ENCODE measurements around the gene C20orf144.

The C20orf144 gene

GRCh38 chr20:33676121-33676520 is 14.0 kb downstream of the C20orf144 start:
- DNase-seq (ENCODE audit: low read depth in 1 of 2, low spot score in 1 of 2), result no peak

GRCh38 chr20:33676652-33677645 is 14.8 kb downstream of the C20orf144 start:
- DNase-seq (ENCODE audit: low read depth in 1 of 2, low spot score in 1 of 2), result no peak

GRCh38 chr20:33677991-33678702 is 16.0 kb downstream of the C20orf144 start:
- DNase-seq (ENCODE audit: low read depth in 1 of 2, low spot score in 1 of 2), result no peak

- DNase-seq (ENCODE audit: low read depth in 1 of 2, low spot score in 1 of 2), result no peak
Measured at GRCh38 chr20:33679758-33680485, 17.8 kb downstream of the C20orf144 start.

GRCh38 chr20:33680686-33681085 is 18.6 kb downstream of the C20orf144 start:
- no peak for DNase-seq (ENCODE audit: low read depth in 1 of 2, low spot score in 1 of 2)

GRCh38 chr20:33681288-33681687 is 19.2 kb downstream of the C20orf144 start:
- DNase-seq (ENCODE audit: low read depth in 1 of 2, low spot score in 1 of 2), result no peak

- DNase-seq (ENCODE audit: low read depth in 1 of 2, low spot score in 1 of 2), result no peak
Measured at GRCh38 chr20:33681728-33682353, 19.7 kb downstream of the C20orf144 start.

- DNase-seq (ENCODE audit: low read depth in 1 of 2, low spot score in 1 of 2), result no peak
Measured at GRCh38 chr20:33684533-33685327, 22.6 kb downstream of the C20orf144 start.

GRCh38 chr20:33685328-33686099 is 23.4 kb downstream of the C20orf144 start:
- DNase-seq (ENCODE audit: low read depth in 1 of 2, low spot score in 1 of 2), result peak in 1 of 2 donors; percentile 55

- DNase-seq (ENCODE audit: low read depth in 1 of 2, low spot score in 1 of 2), result peak; percentile 91 to 92
Measured at GRCh38 chr20:33686100-33686983, 24.2 kb downstream of the C20orf144 start, which contains the start of gene E2F1. E2F1 (minus strand) TSS chr20:33686385; CDS start chr20:33686264, 121 bp downstream.

- no peak for DNase-seq (ENCODE audit: low read depth in 1 of 2, low spot score in 1 of 2)
Measured at GRCh38 chr20:33686984-33687366, 24.8 kb downstream of the C20orf144 start.

GRCh38 chr20:33687370-33687915 is 25.3 kb downstream of the C20orf144 start:
- DNase-seq (ENCODE audit: low read depth in 1 of 2, low spot score in 1 of 2), result no peak

GRCh38 chr20:33687993-33688937 is 26.1 kb downstream of the C20orf144 start:
- no peak for DNase-seq (ENCODE audit: low read depth in 1 of 2, low spot score in 1 of 2)

GRCh38 chr20:33688938-33689424 is 26.9 kb downstream of the C20orf144 start:
- DNase-seq (ENCODE audit: low read depth in 1 of 2, low spot score in 1 of 2), result no peak

GRCh38 chr20:33689493-33689892 is 27.4 kb downstream of the C20orf144 start:
- no peak for DNase-seq (ENCODE audit: low read depth in 1 of 2, low spot score in 1 of 2)

- DNase-seq (ENCODE audit: low read depth in 1 of 2, low spot score in 1 of 2), result no peak
Measured at GRCh38 chr20:33689973-33690372, 27.8 kb downstream of the C20orf144 start.

- no peak for DNase-seq (ENCODE audit: low read depth in 1 of 2, low spot score in 1 of 2)
Measured at GRCh38 chr20:33693289-33693688, 31.2 kb downstream of the C20orf144 start.

Measured in activated CD4-positive, alpha-beta T cell treated with anti-CD3 and anti-CD28 coated beads, Interleukin-2, amount 50 U/mL, for 24 hours (primary cell).